Measurements from ENCODE around the gene ENHO.

DNA sequence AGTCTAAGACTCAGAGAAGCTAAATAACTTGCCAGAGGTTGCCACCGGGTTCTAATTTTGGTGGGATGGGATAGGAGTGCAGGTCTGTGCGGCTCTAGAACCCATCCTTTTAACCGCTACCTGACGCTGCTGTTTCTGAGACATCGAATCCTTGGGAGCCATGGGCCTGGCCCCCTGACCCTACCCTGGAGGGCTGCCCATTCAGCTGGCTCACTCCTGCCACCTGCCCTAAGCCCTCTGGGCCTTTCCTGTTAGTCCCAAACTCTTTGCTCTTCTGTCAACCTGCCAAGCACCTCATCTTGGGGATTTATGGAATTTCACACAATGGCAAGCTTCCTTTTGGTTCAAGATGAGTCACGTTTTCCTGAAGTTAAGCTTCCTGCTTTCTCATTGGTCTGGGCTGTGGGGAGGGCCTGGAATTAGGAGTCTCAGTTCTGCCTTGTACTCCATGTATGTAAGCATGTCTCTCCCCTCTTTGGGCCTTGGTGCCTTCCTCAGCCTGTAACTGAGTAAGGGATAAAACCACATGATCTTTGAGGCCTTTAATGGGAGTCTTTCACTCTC lies 26.6 kb downstream of the ENHO start:
- TF ChIP-seq EZH2 (IDR thresholded peaks at IDR 0.05; ENCODE audit: low read depth, unreplicated experiment) (no peak), CREB1 (CRISPR knock-in tag; IDR thresholded peaks at IDR 0.05; ENCODE audit: low read depth) (no peak), POLR2AphosphoS5 (IDR thresholded peaks at IDR 0.05; ENCODE audit: low read depth) (no peak), JUNB (IDR thresholded peaks at IDR 0.05; ENCODE audit: unreplicated experiment) (no peak), EZH2phosphoT487 (IDR thresholded peaks at IDR 0.05; ENCODE audit: unreplicated experiment) (no peak), NANOG (IDR thresholded peaks at IDR 0.05; ENCODE audit: borderline replicate concordance) (no peak), STAT1 (IDR thresholded peaks at IDR 0.05; ENCODE audit: unreplicated experiment) (no peak), ZNF114 (CRISPR knock-in tag; IDR thresholded peaks at IDR 0.05) (no peak)
- TF ChIP-seq, protein P1, sequence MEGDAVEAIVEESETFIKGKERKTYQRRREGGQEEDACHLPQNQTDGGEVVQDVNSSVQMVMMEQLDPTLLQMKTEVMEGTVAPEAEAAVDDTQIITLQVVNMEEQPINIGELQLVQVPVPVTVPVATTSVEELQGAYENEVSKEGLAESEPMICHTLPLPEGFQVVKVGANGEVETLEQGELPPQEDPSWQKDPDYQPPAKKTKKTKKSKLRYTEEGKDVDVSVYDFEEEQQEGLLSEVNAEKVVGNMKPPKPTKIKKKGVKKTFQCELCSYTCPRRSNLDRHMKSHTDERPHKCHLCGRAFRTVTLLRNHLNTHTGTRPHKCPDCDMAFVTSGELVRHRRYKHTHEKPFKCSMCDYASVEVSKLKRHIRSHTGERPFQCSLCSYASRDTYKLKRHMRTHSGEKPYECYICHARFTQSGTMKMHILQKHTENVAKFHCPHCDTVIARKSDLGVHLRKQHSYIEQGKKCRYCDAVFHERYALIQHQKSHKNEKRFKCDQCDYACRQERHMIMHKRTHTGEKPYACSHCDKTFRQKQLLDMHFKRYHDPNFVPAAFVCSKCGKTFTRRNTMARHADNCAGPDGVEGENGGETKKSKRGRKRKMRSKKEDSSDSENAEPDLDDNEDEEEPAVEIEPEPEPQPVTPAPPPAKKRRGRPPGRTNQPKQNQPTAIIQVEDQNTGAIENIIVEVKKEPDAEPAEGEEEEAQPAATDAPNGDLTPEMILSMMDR (conservative IDR thresholded peaks at IDR 0.05; ENCODE audit: low read depth in 2 of 2) = no peak
- TF ChIP-seq, protein P2, sequence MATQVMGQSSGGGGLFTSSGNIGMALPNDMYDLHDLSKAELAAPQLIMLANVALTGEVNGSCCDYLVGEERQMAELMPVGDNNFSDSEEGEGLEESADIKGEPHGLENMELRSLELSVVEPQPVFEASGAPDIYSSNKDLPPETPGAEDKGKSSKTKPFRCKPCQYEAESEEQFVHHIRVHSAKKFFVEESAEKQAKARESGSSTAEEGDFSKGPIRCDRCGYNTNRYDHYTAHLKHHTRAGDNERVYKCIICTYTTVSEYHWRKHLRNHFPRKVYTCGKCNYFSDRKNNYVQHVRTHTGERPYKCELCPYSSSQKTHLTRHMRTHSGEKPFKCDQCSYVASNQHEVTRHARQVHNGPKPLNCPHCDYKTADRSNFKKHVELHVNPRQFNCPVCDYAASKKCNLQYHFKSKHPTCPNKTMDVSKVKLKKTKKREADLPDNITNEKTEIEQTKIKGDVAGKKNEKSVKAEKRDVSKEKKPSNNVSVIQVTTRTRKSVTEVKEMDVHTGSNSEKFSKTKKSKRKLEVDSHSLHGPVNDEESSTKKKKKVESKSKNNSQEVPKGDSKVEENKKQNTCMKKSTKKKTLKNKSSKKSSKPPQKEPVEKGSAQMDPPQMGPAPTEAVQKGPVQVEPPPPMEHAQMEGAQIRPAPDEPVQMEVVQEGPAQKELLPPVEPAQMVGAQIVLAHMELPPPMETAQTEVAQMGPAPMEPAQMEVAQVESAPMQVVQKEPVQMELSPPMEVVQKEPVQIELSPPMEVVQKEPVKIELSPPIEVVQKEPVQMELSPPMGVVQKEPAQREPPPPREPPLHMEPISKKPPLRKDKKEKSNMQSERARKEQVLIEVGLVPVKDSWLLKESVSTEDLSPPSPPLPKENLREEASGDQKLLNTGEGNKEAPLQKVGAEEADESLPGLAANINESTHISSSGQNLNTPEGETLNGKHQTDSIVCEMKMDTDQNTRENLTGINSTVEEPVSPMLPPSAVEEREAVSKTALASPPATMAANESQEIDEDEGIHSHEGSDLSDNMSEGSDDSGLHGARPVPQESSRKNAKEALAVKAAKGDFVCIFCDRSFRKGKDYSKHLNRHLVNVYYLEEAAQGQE (IDR thresholded peaks at IDR 0.05; ENCODE audit: unreplicated experiment) = no peak

All from GM23338 (cell line).